IMR-90 (cell line): ENCODE data around the gene IFIT2. TPM values are rescaled to one million over a fixed set of nuclear protein-coding genes. Genes with fewer than 3 reads are reported as not detected.
A peak's percentile ranks its signal among the peaks of the same experiment; 100 is the strongest.

ENCODE experiments used
- ATAC-seq: fragments of 200-7000 bp; cut with Tn5 transposase; 2 replicates; pipeline ENCODE4 v1.9.1; 2020; ENCODE audit warnings: low read depth, mild to moderate bottlenecking, moderate library complexity
- BruUV-seq: library from RNA; stranded (reverse); fragments of 400-500 nt; replicated peaks from 2 replicates; lab custom pipeline; 2021; lab: Mats Ljungman, UMichigan
- CTCF ChIA-PET: fragments of 300-600 bp; formaldehyde crosslinking; extraction: SDS; loops from one replicate; lab custom pipeline; 2021; ENCODE audit warnings: antibody characterized with exemption; lab: Yijun Ruan, JAX
- POLR2A ChIA-PET: fragments of 300-600 bp; sonication (Branson Sonifier 250); formaldehyde crosslinking; loops from one replicate; lab custom pipeline; 2022; ENCODE audit warnings: antibody characterized with exemption; ENCODE audit not compliant: unreplicated experiment; lab: Charles Lee
- DNase-seq: peaks from one replicate; pipeline ENCODE4 v3.0.0; 2013
- H2AFZ ChIP-seq: replicated peaks from 2 replicates; pipeline ENCODE3; 2013; ENCODE audit warnings: low read length, mild to moderate bottlenecking; ENCODE audit not compliant: poor library complexity
- H2AK5ac ChIP-seq: 2 replicates; pipeline ENCODE4 v1.6.1; 2013; ENCODE audit warnings: low read depth, low read length, inconsistent platforms
- H2AK9ac ChIP-seq: replicated peaks from 2 replicates; pipeline ENCODE3; 2013; ENCODE audit warnings: mild to moderate bottlenecking, low read depth, low read length, moderate library complexity; ENCODE audit not compliant: poor library complexity
- H2BK120ac ChIP-seq: 2 replicates; pipeline ENCODE4 v1.6.1; 2013; ENCODE audit warnings: low read depth, low read length, inconsistent platforms
- H2BK15ac ChIP-seq: 3 replicates; pipeline ENCODE4 v1.6.1; 2013; ENCODE audit warnings: low read depth, low read length, inconsistent platforms
- H2BK20ac ChIP-seq: 2 replicates; pipeline ENCODE4 v1.6.1; 2013; ENCODE audit warnings: low read depth, mild to moderate bottlenecking, inconsistent platforms, low read length, moderate library complexity
- H2BK5ac ChIP-seq: 2 replicates; pipeline ENCODE4 v1.6.1; 2013; ENCODE audit warnings: mild to moderate bottlenecking, low read depth, low read length, inconsistent platforms; ENCODE audit not compliant: poor library complexity, severe bottlenecking
- H3K14ac ChIP-seq: replicated peaks from 2 replicates; pipeline ENCODE4 v1.6.1; 2013; ENCODE audit warnings: low read depth, low read length, inconsistent platforms
- H3K18ac ChIP-seq: 2 replicates; pipeline ENCODE4 v1.6.1; 2013; ENCODE audit warnings: low read depth, low read length, control low read depth
- H3K23ac ChIP-seq: 2 replicates; pipeline ENCODE4 v1.6.1; 2013; ENCODE audit warnings: low read depth, low read length, inconsistent platforms
- H3K27ac ChIP-seq: 2 replicates; pipeline ENCODE4 v1.5.1; 2013; ENCODE audit warnings: mild to moderate bottlenecking, control low read depth, low read length; ENCODE audit not compliant: insufficient read depth
- H3K27me3 ChIP-seq: 2 replicates; pipeline ENCODE4 v1.6.1; 2013; ENCODE audit warnings: low read length; ENCODE audit not compliant: control insufficient read depth, insufficient read depth
- H3K36me3 ChIP-seq: 2 replicates; pipeline ENCODE4 v1.6.1; 2013; ENCODE audit warnings: low read length, mixed read lengths; ENCODE audit not compliant: control insufficient read depth, insufficient read depth
- H3K4ac ChIP-seq: 2 replicates; pipeline ENCODE4 v1.6.1; 2013; ENCODE audit warnings: low read depth, low read length, inconsistent platforms
- H3K4me1 ChIP-seq: 2 replicates; pipeline ENCODE4 v1.6.1; 2013; ENCODE audit warnings: low read length, mixed read lengths; ENCODE audit not compliant: control insufficient read depth, insufficient read depth
- H3K4me2 ChIP-seq: 2 replicates; pipeline ENCODE4 v1.6.1; 2013; ENCODE audit warnings: low read depth, mild to moderate bottlenecking, control low read depth, low read length, moderate library complexity
- H3K4me3 ChIP-seq: 2 replicates; pipeline ENCODE4 v1.5.1; 2013; ENCODE audit warnings: low read depth, mild to moderate bottlenecking, control low read depth, low read length, moderate library complexity; ENCODE audit not compliant: insufficient read depth
- H3K56ac ChIP-seq: 2 replicates; pipeline ENCODE4 v1.6.1; 2013; ENCODE audit warnings: low read length, inconsistent platforms; ENCODE audit not compliant: insufficient read depth; ENCODE audit errors: extremely low read depth
- H3K79me1 ChIP-seq, 2 experiments: 2 replicates each; pipeline ENCODE4 v1.6.1; 2013; ENCODE audit warnings: low read length in 2 of 2, inconsistent platforms in 1 of 2, low read depth in 1 of 2
- H3K9ac ChIP-seq: 2 replicates; pipeline ENCODE4 v1.6.1; 2013; ENCODE audit warnings: low read depth, low read length, control low read depth
- H3K9me1 ChIP-seq: 2 replicates; pipeline ENCODE4 v1.6.1; 2013; ENCODE audit warnings: low read length, inconsistent platforms; ENCODE audit not compliant: insufficient read depth
- H3K9me3 ChIP-seq: 2 replicates; pipeline ENCODE4 v1.6.1; 2013; ENCODE audit warnings: low read length; ENCODE audit not compliant: control insufficient read depth, insufficient read depth
- H4K20me1 ChIP-seq: 2 replicates; pipeline ENCODE4 v1.6.1; 2013; ENCODE audit warnings: low read length, inconsistent platforms; ENCODE audit not compliant: insufficient read depth
- H4K5ac ChIP-seq: 2 replicates; pipeline ENCODE4 v1.6.1; 2013; ENCODE audit warnings: mild to moderate bottlenecking, low read depth, low read length, control low read depth
- H4K8ac ChIP-seq, 2 experiments: 2 replicates each; pipeline ENCODE4 v1.6.1; 2013; ENCODE audit warnings: low read depth in 2 of 2, low read length in 2 of 2, control low read depth in 1 of 2, inconsistent platforms in 1 of 2
- H4K91ac ChIP-seq: 2 replicates; pipeline ENCODE4 v1.6.1; 2013; ENCODE audit warnings: low read depth, low read length, inconsistent platforms; ENCODE audit not compliant: insufficient read depth
- CEBPB ChIP-seq: IDR thresholded peaks from 2 replicates; pipeline ENCODE4 v1.6.1; 2012; ENCODE audit warnings: low read depth, low read length, improper control_type of control experiment
- CHD1 ChIP-seq: IDR thresholded peaks from 2 replicates; pipeline ENCODE4 v1.6.1; 2012; ENCODE audit warnings: low read depth, low read length, improper control_type of control experiment
- MAZ ChIP-seq: IDR thresholded peaks from 2 replicates; pipeline ENCODE4 v1.6.1; 2012; ENCODE audit warnings: low read depth, mild to moderate bottlenecking, low read length, improper control_type of control experiment, moderate library complexity, borderline replicate concordance
- NFE2L2 ChIP-seq: fragments of 150-350 bp; IDR thresholded peaks from 2 replicates; pipeline ENCODE4 v1.6.1; 2016; ENCODE audit warnings: low read depth, mild to moderate bottlenecking, low read length
- SMC3 ChIP-seq: fragments of 150-350 bp; IDR thresholded peaks from 2 replicates; pipeline ENCODE4 v1.6.1; 2016; ENCODE audit warnings: low read depth, mild to moderate bottlenecking, antibody characterized with exemption, low read length, moderate library complexity
- WGBS, 2 experiments: methylation state at CpG; one replicate each; pipeline versions ENCODE4 v1.1.5 to v1.1.7; 2013; ENCODE audit warnings: missing lambda C conversion rate in 2 of 2; ENCODE audit not compliant: insufficient read length in 1 of 2; ENCODE audit errors: extremely low coverage in 2 of 2; 5-methylcytosine and 5-hydroxymethylcytosine counted together
- dilution Hi-C: fragments of 300-500 bp; cut with HindIII; formaldehyde crosslinking; loops from one replicate; pipeline ENCODE4 v1.14.3; 2018; ENCODE audit warnings: low sequenced_read_pairs; ENCODE audit not compliant: unreplicated experiment
- in situ Hi-C: fragments of 300-500 bp; cut with MboI; formaldehyde crosslinking; loops from 3 replicates; pipeline ENCODE4 v1.14.3; 2019; ENCODE audit warnings: low sequenced_read_pairs, inconsistent platforms, mixed read lengths
- intact Hi-C: fragments of 100-400 bp; cut with micrococcal nuclease; formaldehyde crosslinking; loops from 2 replicates; pipeline ENCODE4 v1.10.0; 2022
- polyA plus RNA-seq, 3 experiments: library from polyadenylated mRNA; depleted of rRNA; stranded (reverse); fragments of >200 nt; gene quantifications; 2 replicates each; pipeline ENCODE4 v1.2.3, GENCODE V29; 2012; ENCODE audit warnings: low replicate concordance in 1 of 3
- total RNA-seq: library from RNA; depleted of rRNA; stranded (reverse); fragments of >200 nt; gene quantifications from 2 replicates; pipeline ENCODE4 v1.2.3, GENCODE V29; 2012
- TF ChIP-seq, protein P1 (sequence below): fragments of 150-350 bp; IDR thresholded peaks from 2 replicates; pipeline ENCODE4 v1.6.1; 2017; ENCODE audit warnings: mild to moderate bottlenecking, antibody characterized with exemption, low read length, low read depth
- TF ChIP-seq, protein P2 (sequence below): fragments of 150-350 bp; IDR thresholded peaks from 2 replicates; pipeline ENCODE4 v1.6.1; 2016; ENCODE audit warnings: low read depth, mild to moderate bottlenecking, low read length, moderate library complexity, borderline replicate concordance

IFIT2 gene
- total and polyA plus RNA-seq, 2 of the 4 experiments (the other 2 are of a cell fraction), result 1.1 to 2.2 TPM

DNA sequence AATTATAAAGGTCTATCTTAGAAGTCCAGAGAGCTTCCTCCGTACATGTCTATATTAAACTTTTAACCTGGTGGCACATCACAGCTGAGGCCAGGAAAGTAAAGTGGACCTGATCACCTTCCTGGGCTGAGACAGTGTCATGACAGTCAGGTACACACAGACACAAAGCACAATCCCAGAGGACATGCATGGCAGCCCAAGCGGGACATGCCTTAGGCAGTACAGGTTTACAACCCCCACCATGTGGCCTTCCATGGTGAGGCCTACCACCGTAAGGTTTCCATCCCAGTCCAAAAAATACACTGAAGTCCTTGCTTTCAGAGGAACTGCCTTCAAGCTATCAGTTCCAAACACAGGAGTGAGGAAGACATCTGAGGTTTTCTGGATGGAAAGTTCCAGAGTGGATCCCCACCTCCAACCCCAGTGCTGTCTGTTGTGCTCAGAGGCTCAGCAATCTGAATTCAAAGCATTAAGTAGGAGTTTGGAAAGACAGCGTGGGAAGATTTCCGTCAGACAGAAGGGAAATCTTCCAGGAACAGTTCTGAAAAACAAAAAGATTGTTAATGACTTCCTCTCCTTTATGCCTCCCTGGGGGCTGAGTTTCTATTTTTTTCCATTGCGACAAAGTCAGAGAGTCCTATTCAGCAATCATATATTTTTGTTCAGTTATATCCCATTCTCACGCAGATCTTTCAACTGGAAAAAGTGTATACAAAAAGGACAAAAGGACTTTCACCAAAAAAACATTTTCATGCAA is 46.0 kb downstream of the IFIT2 start:
- Histone ChIP-seq H3K4ac (0 out of 2 replicates have a peak overlapping the region, but pooled peaks have one; percentile 39), H3K4me3 (no peak overlapping the region), H3K18ac (no peak overlapping the region), H2BK15ac (peak overlapping the region; percentile 46; the same call in 1 of the 3 replicates), H3K27me3 (no peaks in the 10 kb centered on the region), H2AK9ac (no peak overlapping the region), H2AK5ac (peak overlapping the region; percentile 66; the same call in 1 of the 2 replicates), H2BK120ac (no peak overlapping the region), H2AFZ (peak overlapping the region; percentile 2), H4K91ac (no peak overlapping the region; the same call in 1 of the 2 replicates), H3K9ac (no peak overlapping the region), H3K56ac (no peak overlapping the region), H3K4me1 (peaks cover 16% of the 10 kb centered on the region), H3K4me2 (no peak overlapping the region), H3K14ac (no peak overlapping the region), H2BK20ac (no peak overlapping the region), H3K27ac (no peak overlapping the region), H2BK5ac (no peak overlapping the region), H3K23ac (no peak overlapping the region), H3K9me3 (no peaks in the 10 kb centered on the region), H4K5ac (no peak overlapping the region), H4K8ac (no peak overlapping the region), H3K36me3 (no peaks in the 10 kb centered on the region), H3K79me1 (no peaks in the 10 kb centered on the region), H4K20me1 (no peaks in the 10 kb centered on the region), H3K9me1 (peaks cover 2% of the 10 kb centered on the region)
- BruUV-seq, result no TSS peak
- ChIA-PET CTCF (no interaction called here), POLR2A (no interaction called here)
- WGBS, 2 experiments, result 100% methylated on average over 1 of the region's 7 CpGs; no CpG with 5 or more reads in 1 of the 2 experiments
- intact Hi-C loops, result no loop called here
- no peak for TF ChIP-seq MAZ
- TF ChIP-seq, protein P1, sequence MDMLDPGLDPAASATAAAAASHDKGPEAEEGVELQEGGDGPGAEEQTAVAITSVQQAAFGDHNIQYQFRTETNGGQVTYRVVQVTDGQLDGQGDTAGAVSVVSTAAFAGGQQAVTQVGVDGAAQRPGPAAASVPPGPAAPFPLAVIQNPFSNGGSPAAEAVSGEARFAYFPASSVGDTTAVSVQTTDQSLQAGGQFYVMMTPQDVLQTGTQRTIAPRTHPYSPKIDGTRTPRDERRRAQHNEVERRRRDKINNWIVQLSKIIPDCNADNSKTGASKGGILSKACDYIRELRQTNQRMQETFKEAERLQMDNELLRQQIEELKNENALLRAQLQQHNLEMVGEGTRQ, result no peak
- TF ChIP-seq SMC3, result no peak
- TF ChIP-seq CHD1, result no peak
- TF ChIP-seq, protein P2, sequence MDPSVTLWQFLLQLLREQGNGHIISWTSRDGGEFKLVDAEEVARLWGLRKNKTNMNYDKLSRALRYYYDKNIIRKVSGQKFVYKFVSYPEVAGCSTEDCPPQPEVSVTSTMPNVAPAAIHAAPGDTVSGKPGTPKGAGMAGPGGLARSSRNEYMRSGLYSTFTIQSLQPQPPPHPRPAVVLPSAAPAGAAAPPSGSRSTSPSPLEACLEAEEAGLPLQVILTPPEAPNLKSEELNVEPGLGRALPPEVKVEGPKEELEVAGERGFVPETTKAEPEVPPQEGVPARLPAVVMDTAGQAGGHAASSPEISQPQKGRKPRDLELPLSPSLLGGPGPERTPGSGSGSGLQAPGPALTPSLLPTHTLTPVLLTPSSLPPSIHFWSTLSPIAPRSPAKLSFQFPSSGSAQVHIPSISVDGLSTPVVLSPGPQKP, result no peak
- no peak for TF ChIP-seq CEBPB
- no peak for TF ChIP-seq NFE2L2
- DNase-seq (no peak), ATAC-seq (no peak)
- dilution Hi-C loops, result no loop called here
- in situ Hi-C loops, result no loop called here
